ENCODE measurements around the gene MVB12B. TPM values are rescaled to one million over a fixed set of nuclear protein-coding genes. Genes with fewer than 3 reads are reported as not detected.

Gene MVB12B
- total and polyA plus RNA-seq, 2 of the 13 experiments (the other 11 are each of a cell fraction or from before 2014, with no cell fraction given) = 12.1 to 30.1 TPM

DNA sequence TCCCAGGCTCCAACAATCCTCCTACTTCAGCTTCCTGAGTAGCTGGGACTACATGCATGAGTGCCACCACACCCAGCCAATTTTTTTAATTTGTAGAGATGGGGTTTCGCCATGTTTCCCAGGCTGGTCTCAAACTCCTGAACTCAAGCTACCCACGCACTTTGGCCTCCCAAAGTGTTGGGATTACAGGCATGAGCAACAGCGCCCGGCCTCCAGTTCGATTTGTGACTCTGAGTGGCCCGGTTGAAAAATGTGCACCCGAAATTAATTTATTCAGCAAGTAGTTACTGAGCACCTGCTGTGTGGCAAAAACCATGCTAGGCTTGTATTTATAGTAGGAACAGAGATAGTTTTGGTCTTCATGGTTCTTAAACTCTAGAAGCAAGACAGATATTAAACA is 58.3 kb downstream of the MVB12B start:
- ATAC-seq = no peak
- 93% methylated on average over 7 of the region's 7 CpGs for WGBS (ENCODE audit: low lambda C conversion rate)
- no peak for FAIRE-seq
- H3K27me3 ChIP-seq (ENCODE audit: control insufficient read depth in 1 of 2, insufficient read depth in 2 of 2, low read length in 2 of 2) = no peaks in the 10 kb centered on the region
- H2AFZ ChIP-seq (ENCODE audit: low read length) = no peak overlapping the region
- in situ Hi-C loops (cut with HindIII; ENCODE audit: extremely low pct_ligation_motif_present, low pct_unique_long_range_greater_than_20kb) (no loop called here), intact Hi-C loops (cut with micrococcal nuclease; ENCODE audit: unreplicated experiment) (no loop called here)
- no peak overlapping the region for H3K4me2 ChIP-seq (ENCODE audit: low read depth, low read length)
- CTCF ChIA-PET (ENCODE audit: low intra/inter-chr PET ratio, low total read pairs) = no interaction called here
- no TSS peak for BruUV-seq (replicated peaks)
- H3K4me1 ChIP-seq (ENCODE audit: insufficient read depth, low read length) = peaks cover 3% of the 10 kb centered on the region
- no peak for TF ChIP-seq FLYWCH1 (CRISPR knock-in tag; IDR thresholded peaks at IDR 0.05)
- TF ChIP-seq, protein P1, sequence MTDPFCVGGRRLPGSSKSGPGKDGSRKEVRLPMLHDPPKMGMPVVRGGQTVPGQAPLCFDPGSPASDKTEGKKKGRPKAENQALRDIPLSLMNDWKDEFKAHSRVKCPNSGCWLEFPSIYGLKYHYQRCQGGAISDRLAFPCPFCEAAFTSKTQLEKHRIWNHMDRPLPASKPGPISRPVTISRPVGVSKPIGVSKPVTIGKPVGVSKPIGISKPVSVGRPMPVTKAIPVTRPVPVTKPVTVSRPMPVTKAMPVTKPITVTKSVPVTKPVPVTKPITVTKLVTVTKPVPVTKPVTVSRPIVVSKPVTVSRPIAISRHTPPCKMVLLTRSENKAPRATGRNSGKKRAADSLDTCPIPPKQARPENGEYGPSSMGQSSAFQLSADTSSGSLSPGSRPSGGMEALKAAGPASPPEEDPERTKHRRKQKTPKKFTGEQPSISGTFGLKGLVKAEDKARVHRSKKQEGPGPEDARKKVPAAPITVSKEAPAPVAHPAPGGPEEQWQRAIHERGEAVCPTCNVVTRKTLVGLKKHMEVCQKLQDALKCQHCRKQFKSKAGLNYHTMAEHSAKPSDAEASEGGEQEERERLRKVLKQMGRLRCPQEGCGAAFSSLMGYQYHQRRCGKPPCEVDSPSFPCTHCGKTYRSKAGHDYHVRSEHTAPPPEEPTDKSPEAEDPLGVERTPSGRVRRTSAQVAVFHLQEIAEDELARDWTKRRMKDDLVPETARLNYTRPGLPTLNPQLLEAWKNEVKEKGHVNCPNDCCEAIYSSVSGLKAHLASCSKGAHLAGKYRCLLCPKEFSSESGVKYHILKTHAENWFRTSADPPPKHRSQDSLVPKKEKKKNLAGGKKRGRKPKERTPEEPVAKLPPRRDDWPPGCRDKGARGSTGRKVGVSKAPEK (CRISPR knock-in tag; IDR thresholded peaks at IDR 0.05; ENCODE audit: borderline replicate concordance) = no peak
- TF ChIP-seq ZNF781 (CRISPR knock-in tag; IDR thresholded peaks at IDR 0.05; ENCODE audit: borderline replicate concordance, not compliant biosample characterization) = no peak
- TF ChIP-seq, protein P2, sequence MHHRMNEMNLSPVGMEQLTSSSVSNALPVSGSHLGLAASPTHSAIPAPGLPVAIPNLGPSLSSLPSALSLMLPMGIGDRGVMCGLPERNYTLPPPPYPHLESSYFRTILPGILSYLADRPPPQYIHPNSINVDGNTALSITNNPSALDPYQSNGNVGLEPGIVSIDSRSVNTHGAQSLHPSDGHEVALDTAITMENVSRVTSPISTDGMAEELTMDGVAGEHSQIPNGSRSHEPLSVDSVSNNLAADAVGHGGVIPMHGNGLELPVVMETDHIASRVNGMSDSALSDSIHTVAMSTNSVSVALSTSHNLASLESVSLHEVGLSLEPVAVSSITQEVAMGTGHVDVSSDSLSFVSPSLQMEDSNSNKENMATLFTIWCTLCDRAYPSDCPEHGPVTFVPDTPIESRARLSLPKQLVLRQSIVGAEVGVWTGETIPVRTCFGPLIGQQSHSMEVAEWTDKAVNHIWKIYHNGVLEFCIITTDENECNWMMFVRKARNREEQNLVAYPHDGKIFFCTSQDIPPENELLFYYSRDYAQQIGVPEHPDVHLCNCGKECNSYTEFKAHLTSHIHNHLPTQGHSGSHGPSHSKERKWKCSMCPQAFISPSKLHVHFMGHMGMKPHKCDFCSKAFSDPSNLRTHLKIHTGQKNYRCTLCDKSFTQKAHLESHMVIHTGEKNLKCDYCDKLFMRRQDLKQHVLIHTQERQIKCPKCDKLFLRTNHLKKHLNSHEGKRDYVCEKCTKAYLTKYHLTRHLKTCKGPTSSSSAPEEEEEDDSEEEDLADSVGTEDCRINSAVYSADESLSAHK (CRISPR knock-in tag; IDR thresholded peaks at IDR 0.05; ENCODE audit: borderline replicate concordance) = no peak
- TF ChIP-seq PITX1 (CRISPR knock-in tag; IDR thresholded peaks at IDR 0.05) = no peak
- no peak for TF ChIP-seq REXO4 (CRISPR knock-in tag; IDR thresholded peaks at IDR 0.05; ENCODE audit: borderline replicate concordance)
- TF ChIP-seq SNRNP70 (IDR thresholded peaks at IDR 0.05; ENCODE audit: low read depth, low read length) = no peak
- TF ChIP-seq ZNF136 (CRISPR knock-in tag; IDR thresholded peaks at IDR 0.05; ENCODE audit: low read depth) = no peak
- TF ChIP-seq HOXA3 (CRISPR knock-in tag; IDR thresholded peaks at IDR 0.05) = no peak
- no peak for TF ChIP-seq MIER3 (CRISPR knock-in tag; IDR thresholded peaks at IDR 0.05; ENCODE audit: borderline replicate concordance)
- no peaks in the 10 kb centered on the region; the same call in 1 of the 2 replicates for H4K20me1 ChIP-seq (ENCODE audit: insufficient read depth, low read length)
- no peaks in the 10 kb centered on the region for H3K9me3 ChIP-seq (ENCODE audit: low read length)
- no peak overlapping the region for H3K4me3 ChIP-seq (replicated peaks in 1 of 3; ENCODE audit: insufficient read depth in 1 of 3, low read depth in 2 of 3, low read length in 3 of 3)
- H3K9ac ChIP-seq (ENCODE audit: insufficient read depth, low read depth, low read length) = no peak overlapping the region
- no peak for DNase-seq (ENCODE audit: low spot score)
- peaks cover 15 to 68% of the 10 kb centered on the region in 2 experiments for H3K36me3 ChIP-seq (replicated peaks in 1 of 2; ENCODE audit: control insufficient read depth in 1 of 2, insufficient read depth in 2 of 2, low read length in 2 of 2)
- POLR2A ChIA-PET = no interaction called here
- H3K79me2 ChIP-seq (ENCODE audit: insufficient read depth, low read length) = no peaks in the 10 kb centered on the region
- H3K27ac ChIP-seq (ENCODE audit: extremely low read length, insufficient read depth, low read length) = no peak overlapping the region
